SK-N-MC (cell line): Measurements from ENCODE around the gene ZIM2.

Experiments
- EZH2 ChIP-seq: fragments of 200-600 bp; sonication (generic); IDR thresholded peaks from one replicate; pipeline ENCODE4 v1.6.1; 2017; ENCODE audit warnings: antibody characterized with exemption
- POLR2AphosphoS5 ChIP-seq: IDR thresholded peaks from 2 replicates; pipeline ENCODE4 v1.6.1; 2012; ENCODE audit warnings: mild to moderate bottlenecking, low read depth, low read length, borderline replicate concordance

DNA sequence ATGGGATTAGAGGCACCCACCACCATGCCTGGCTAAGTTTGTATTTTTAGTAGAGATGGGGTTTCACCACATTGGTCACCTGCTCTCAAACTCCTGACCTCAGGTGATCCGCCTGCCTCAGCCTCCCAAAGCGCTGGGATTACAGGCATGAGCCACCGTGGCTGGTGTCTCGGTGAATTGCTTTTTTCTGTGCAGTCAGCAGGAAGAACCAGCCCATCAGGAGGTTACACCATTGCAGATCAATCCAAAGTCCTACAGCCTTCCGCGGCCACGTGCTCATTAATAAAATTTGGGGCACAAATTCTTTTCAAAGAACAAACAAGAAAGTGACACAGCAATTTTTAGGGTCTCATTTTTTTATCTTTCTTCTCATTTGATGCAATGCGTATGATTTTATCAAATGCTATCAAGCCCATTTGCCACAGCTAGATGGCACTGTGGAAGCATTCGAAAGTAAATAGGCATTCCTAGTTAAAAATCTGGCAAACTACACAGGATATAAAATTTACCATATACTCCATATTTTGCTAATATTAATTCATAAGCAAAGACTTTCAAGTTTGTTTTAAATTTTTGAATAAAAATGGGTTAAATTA is 114.6 kb downstream of the ZIM2 start:
- TF ChIP-seq EZH2 (no peak), POLR2AphosphoS5 (no peak)
